Panc1 (cell line): ENCODE results near the gene PRRT1B. TPM values are rescaled to one million over a fixed set of nuclear protein-coding genes. Genes with fewer than 3 reads are reported as not detected.

Source experiments
- ATAC-seq: fragments of 200-7000 bp; cut with Tn5 transposase; 2 replicates; pipeline ENCODE4 v1.9.1; 2020; ENCODE audit warnings: mild to moderate bottlenecking, moderate library complexity
- BruUV-seq: library from RNA; stranded (reverse); fragments of 400-500 nt; replicated peaks from 2 replicates; lab custom pipeline; 2021; lab: Mats Ljungman, UMichigan
- CTCF ChIA-PET: fragments of 300-600 bp; sonication (Branson Sonifier 250); formaldehyde crosslinking; loops from one replicate; lab custom pipeline; 2022; ENCODE audit warnings: antibody characterized with exemption; lab: Charles Lee
- POLR2A ChIA-PET: fragments of 300-600 bp; sonication (Branson Sonifier 250); formaldehyde crosslinking; loops from one replicate; lab custom pipeline; 2022; ENCODE audit warnings: antibody characterized with exemption; lab: Charles Lee
- DNase-seq: peaks from one replicate; pipeline ENCODE4 v3.0.0-alpha.2; 2010; ENCODE audit warnings: low read depth, low spot score
- H3K27ac ChIP-seq: 2 replicates; pipeline ENCODE4 v1.5.1; 2011; ENCODE audit warnings: mild to moderate bottlenecking, low read length, inconsistent platforms
- H3K27me3 ChIP-seq: fragments of 200-500 bp; sonication (Bioruptor generic); 2 replicates; pipeline ENCODE4 v1.6.0; 2014; ENCODE audit warnings: low read length, inconsistent platforms; ENCODE audit not compliant: control insufficient read depth, insufficient read depth
- H3K36me3 ChIP-seq: fragments of 200-500 bp; sonication (Bioruptor generic); 2 replicates; pipeline ENCODE4 v1.5.1; 2014; ENCODE audit warnings: inconsistent platforms, mild to moderate bottlenecking, low read length, moderate library complexity; ENCODE audit not compliant: control insufficient read depth, insufficient read depth
- H3K4me1 ChIP-seq: 2 replicates; pipeline ENCODE4 v1.5.1; 2011; ENCODE audit warnings: inconsistent platforms, mild to moderate bottlenecking, low read length, moderate library complexity; ENCODE audit not compliant: control insufficient read depth, insufficient read depth
- H3K4me3 ChIP-seq, 2 experiments: 2 replicates each; pipeline ENCODE4 v1.5.1; 2011 to 2012; ENCODE audit warnings: low read depth in 2 of 2, low read length in 2 of 2, mild to moderate bottlenecking in 2 of 2, inconsistent platforms in 1 of 2, moderate library complexity in 1 of 2
- H3K9me3 ChIP-seq: fragments of 200-500 bp; sonication (Bioruptor generic); 2 replicates; pipeline ENCODE4 v1.5.1; 2014; ENCODE audit warnings: low read depth, mild to moderate bottlenecking, inconsistent platforms, low read length, moderate library complexity; ENCODE audit not compliant: control insufficient read depth, insufficient read depth
- CTCF ChIP-seq: fragments of 450-650 bp; IDR thresholded peaks from 2 replicates; pipeline ENCODE4 v1.5.1; 2017; ENCODE audit warnings: mild to moderate bottlenecking
- POLR2AphosphoS5 ChIP-seq: IDR thresholded peaks from 2 replicates; pipeline ENCODE4 v1.6.1; 2012; ENCODE audit warnings: mild to moderate bottlenecking, low read depth, low read length, moderate library complexity
- REST ChIP-seq, 2 experiments: IDR thresholded peaks; 2 replicates each; pipeline ENCODE4 v1.6.1; 2011 to 2012; ENCODE audit warnings: low read depth in 2 of 2, control low read depth in 1 of 2, low read length in 1 of 2, mild to moderate bottlenecking in 1 of 2, moderate library complexity in 1 of 2; ENCODE audit not compliant: insufficient read depth in 1 of 2
- SIN3A ChIP-seq: IDR thresholded peaks from 2 replicates; pipeline ENCODE4 v1.6.1; 2012; ENCODE audit warnings: low read depth, mild to moderate bottlenecking, low read length, moderate library complexity, borderline replicate concordance; ENCODE audit not compliant: insufficient read depth
- TCF7L2 ChIP-seq: IDR thresholded peaks from 2 replicates; pipeline ENCODE4 v1.6.1; 2011; ENCODE audit warnings: mild to moderate bottlenecking, low read depth, low read length, inconsistent platforms
- in situ Hi-C: cut with HindIII; loops from 2 replicates; pipeline ENCODE4 v1.10.0; 2016; ENCODE audit warnings: low sequenced_read_pairs, low pct_unique_long_range_greater_than_20kb
- intact Hi-C: fragments of 100-400 bp; cut with micrococcal nuclease; formaldehyde crosslinking; loops from one replicate; pipeline ENCODE4 v1.10.0; 2022; ENCODE audit not compliant: unreplicated experiment
- total RNA-seq: library from RNA; stranded (reverse); gene quantifications from one replicate; pipeline ENCODE4 v1.2.1, GENCODE V29; 2021; ENCODE audit not compliant: unreplicated experiment

PRRT1B gene
- total RNA-seq, 1 experiment from 2014 or later, result 1.1 TPM

GRCh38 chr9:131517761-131518190 is 27.5 kb upstream of the PRRT1B start:
- Histone ChIP-seq H3K9me3 (no peaks in the 10 kb centered on the region), H3K27ac (no peak overlapping the region), H3K27me3 (no peaks in the 10 kb centered on the region), H3K36me3 (no peaks in the 10 kb centered on the region; the same call in 1 of the 2 replicates), H3K4me3 (no peak overlapping the region), H3K4me1 (no peaks in the 10 kb centered on the region)
- DNase-seq, result no peak
- POLR2A ChIA-PET, result no interaction called here
- BruUV-seq, result no TSS peak
- intact Hi-C loops (no loop called here), in situ Hi-C loops (no loop called here)
- CTCF ChIA-PET, result no interaction called here
- TF ChIP-seq SIN3A (no peak), CTCF (no peak), REST (IDR thresholded peaks at IDR 0.05; ENCODE audit: insufficient read depth in 1 of 2, low read depth in 2 of 2, low read length in 1 of 2) (no peak), TCF7L2 (no peak), POLR2AphosphoS5 (no peak)
- ATAC-seq, result no peak

- in situ Hi-C loops (no loop called here), intact Hi-C loops (no loop called here)
- POLR2A ChIA-PET, result no interaction called here
- BruUV-seq, result no TSS peak
- CTCF ChIA-PET, result no interaction called here
- TF ChIP-seq POLR2AphosphoS5 (no peak), TCF7L2 (no peak), CTCF (no peak), SIN3A (no peak), REST (IDR thresholded peaks at IDR 0.05; ENCODE audit: insufficient read depth in 1 of 2, low read depth in 2 of 2, low read length in 1 of 2) (no peak)
- no peaks in the 10 kb centered on the region for H3K27me3 ChIP-seq
- H3K9me3 ChIP-seq, result no peaks in the 10 kb centered on the region
- DNase-seq, result no peak
- no peak overlapping the region for H3K27ac ChIP-seq
- no peak for ATAC-seq
- no peak overlapping the region for H3K4me3 ChIP-seq
- no peaks in the 10 kb centered on the region; the same call in 1 of the 2 replicates for H3K36me3 ChIP-seq
- H3K4me1 ChIP-seq, result no peaks in the 10 kb centered on the region
Observed at GRCh38 chr9:131518553-131518952, 26.8 kb upstream of the PRRT1B start.
